HK-2 (cell line): ENCODE results near the gene PRRT1B.
"Not testable (repeated sequence)": the region's sequence is repeated elsewhere in the genome, so short reads cannot be mapped to it uniquely, and the experiment has no call there.

ENCODE experiments used
- DNase-seq: peaks from one replicate; pipeline ENCODE4 v3.0.0-alpha.2; 2018; ENCODE audit not compliant: unreplicated experiment

The PRRT1B gene

DNA sequence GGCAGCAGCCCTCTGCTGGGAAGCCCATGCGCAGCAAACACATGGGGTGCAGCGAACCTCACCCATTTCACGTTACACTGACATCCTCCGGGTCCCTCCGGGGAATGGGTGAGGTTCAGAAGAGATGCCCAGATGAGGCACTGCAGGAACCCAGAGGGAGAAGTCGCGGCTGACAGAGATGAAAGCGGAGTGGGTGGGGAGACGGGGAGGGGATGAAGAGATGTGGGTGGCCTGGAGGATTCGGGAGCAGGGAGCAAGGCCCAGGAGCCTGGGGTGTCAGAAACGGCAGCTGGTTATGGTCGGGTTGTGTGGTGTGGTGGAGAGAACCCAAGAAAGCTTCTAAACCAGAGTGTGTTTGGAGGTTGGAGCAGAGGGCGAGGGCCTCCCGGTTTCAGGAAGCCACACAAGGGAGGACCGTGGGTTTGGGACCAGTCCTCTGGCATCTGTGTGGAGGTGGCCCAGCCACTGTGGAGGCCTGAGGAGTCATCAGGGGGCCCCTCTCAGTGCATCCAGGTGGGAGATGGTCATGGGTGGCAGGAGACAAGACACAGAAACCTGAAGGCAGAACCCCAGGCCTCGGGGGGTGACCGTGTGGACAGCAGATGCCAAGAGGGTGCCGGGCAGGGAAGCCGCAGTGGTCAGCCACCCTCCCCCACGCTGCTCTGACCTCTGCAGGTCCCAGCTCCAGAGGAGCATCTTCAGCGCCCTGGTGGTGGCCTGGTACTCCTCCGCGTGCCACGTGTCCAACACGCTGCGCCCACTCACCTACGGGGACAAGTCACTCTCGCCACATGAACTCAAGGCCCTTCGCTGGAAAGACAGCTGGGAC, 22.9 kb upstream of the PRRT1B start:
- no peak for DNase-seq

DNA sequence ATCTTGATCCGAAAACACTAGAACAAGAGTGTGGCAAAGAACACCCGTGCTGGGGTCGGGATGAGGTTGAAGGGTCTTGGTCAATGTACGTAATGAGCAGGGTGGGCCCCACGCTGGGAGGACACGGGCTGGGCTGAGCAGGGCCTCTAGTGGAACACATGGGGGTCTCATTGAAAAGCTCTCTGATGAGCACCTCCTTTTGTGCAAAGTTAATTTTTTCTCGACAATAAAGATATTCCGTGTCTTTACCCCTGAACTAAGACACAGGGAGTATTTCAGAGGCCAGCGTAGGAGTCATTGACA, 22.3 kb upstream of the PRRT1B start:
- DNase-seq, result no peak

DNA sequence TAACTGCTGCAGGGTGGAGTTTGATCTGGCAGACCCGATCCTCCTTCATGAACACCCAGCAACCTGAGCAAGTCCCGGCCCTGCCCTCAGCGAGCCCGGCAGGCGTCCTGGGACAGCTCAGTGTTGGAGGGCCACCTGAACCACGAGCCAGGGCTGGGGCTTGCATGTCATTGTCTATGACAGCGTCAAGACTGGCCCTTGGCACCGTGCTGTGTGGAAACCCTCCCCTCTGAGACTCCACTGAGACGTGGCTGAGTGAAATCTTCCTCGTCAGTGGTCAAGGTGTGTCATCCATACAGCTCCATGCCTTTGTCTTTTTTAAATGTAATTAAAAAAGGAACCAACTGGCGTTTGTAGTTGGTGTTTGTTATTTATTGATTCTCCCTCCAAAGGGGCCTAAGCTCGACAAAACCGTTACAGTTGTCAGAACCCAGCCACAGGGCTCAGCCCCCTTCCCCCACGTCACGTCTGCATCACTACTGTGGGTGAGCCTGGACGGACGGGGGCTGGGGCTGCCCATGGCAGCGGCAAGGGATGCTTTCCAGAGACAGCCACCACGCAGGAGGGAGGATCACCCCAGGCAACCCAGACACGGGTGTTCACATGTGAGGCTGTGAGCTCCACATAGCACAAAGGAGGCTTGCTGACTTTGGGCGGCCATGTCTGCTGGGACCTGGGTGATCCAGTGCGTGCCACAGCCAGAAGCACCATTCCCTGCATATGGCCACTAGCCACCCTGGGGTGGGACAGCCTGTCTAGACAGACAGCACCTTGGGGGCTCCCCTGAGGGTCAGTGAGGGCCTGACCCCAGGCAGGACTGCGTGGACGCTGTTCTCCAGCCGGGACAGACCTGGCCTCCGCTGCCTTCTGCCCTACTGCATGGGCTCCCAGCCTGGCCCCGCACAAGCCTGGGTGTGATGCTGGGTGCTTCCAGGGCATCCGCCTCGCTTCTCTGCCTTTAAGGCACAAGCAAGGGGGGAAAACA, 21.6 kb upstream of the PRRT1B start:
- no peak for DNase-seq

DNA sequence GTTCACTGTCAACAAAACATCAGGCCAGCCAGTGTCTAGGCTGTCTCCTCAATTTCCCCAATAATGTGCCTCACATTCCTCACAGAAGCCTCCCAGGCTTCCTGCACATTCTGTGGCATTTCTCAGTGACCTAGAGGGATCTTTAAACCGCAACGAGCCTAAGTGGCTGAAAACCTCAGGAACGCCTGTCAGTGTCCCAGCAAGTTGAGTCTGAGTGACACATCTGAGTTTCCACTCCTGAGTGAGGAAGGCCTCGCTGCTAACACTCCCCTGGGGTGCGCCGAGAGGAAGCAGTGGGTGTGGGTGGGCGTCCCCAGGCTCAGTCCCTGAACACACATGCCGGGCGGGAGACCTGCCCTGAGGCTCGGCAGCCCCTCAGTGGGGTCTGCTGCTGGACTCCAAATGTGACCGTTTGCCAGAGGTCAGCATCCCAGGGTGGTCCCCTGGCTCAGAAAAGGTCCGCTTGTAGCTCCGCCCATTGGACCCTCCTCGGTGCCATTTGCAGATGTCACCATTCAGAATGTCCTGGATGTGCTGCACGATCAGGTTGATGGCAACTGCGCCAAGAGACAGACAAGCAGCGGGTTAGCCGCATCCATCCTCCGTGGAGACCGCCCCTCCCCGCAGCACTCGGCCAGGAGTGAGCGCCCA, 20.5 kb upstream of the PRRT1B start:
- no peak for DNase-seq

DNA sequence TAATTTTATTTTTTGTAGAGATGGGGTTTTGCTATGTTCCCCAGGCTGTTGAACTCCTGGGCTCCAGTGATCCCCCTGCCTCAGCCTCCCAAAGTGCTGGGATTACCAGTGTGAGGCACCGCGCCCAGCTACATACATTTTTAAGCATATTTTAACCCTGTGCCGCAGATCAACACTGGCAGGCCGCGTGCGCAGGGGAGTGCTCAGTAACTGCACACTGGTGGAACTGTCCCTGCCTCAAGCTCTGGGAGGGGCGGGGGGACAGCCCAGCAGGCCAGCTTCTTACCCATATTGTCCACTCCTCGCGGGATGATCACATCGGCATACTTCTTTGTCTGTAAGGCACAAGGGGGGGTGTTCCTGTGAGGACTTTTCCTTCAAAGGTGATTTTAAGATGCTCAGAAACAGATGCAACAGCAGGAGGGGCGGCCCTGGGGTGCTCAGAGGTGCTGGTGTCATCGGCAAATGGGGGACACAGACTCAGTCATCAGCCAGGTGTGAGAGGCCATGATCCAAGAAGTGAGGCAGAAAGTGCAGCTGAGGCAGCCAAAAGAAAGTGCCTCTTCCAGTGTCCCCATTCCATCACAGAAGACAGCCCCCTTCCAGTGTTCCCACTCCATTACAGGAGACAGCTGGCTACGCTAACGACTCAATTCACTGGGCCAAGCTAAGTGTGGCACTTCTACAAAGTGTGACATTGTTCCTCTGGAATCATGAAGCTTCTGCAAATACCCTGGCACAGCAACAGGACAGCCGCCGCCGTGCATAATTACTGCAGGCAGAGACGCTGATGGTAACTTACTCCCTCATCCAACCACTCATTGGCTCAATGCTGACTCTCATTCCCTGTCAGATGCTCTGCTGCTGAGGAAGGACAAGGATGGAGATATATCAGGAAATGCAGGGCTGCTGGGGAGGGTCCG, 19.4 kb upstream of the PRRT1B start:
- DNase-seq, result no peak

DNA sequence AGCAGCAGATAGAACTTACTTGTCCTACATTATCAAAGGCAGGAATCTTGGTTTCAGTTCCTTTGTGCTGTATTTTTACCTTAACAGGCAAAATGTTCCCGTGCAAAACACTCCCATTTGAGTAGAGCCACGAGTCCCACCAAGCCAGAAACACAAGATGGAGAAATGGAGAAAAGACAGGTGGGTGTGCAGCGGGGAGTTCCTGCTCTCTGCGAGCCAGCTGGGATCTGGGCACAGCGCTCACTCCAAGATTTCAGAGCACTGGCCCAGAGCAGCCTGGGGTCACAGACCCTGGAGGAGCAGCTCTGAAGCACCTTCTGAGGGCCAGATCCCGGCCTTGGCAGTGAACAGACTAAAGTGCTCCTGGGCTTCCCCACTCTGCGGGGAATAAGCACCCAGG, 17.1 kb upstream of the PRRT1B start:
- DNase-seq, result no peak

DNA sequence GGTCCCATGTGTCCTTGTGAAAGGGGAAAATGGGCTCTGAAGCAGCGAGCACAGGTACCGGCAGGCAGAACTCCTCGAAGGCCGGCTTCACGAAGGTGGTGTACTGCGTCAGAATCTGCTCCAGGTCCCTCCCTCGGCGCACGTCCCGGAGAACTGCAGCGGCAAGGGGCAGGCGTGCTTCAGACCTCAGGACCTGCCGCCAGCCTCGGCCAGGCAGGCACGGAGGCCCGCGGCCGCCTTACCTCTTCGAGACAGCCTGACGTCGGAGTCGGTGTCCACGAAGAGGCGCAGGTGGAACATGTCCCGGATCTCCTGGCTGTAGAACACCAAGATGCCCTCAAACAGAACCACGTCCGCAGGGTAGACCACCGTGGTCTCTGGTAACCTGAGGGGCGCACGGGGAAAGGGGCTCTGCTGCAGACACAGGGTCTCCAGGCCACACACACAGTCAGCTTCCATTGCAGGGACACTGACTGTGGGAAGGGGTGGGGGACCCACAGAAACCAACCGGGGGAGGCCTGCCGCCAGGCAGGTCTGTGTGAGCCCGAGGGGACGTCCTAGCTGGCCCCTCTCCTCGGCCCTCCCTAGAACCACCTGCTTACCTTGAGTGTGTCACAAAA, 16.3 kb upstream of the PRRT1B start:
- DNase-seq, result no peak

DNA sequence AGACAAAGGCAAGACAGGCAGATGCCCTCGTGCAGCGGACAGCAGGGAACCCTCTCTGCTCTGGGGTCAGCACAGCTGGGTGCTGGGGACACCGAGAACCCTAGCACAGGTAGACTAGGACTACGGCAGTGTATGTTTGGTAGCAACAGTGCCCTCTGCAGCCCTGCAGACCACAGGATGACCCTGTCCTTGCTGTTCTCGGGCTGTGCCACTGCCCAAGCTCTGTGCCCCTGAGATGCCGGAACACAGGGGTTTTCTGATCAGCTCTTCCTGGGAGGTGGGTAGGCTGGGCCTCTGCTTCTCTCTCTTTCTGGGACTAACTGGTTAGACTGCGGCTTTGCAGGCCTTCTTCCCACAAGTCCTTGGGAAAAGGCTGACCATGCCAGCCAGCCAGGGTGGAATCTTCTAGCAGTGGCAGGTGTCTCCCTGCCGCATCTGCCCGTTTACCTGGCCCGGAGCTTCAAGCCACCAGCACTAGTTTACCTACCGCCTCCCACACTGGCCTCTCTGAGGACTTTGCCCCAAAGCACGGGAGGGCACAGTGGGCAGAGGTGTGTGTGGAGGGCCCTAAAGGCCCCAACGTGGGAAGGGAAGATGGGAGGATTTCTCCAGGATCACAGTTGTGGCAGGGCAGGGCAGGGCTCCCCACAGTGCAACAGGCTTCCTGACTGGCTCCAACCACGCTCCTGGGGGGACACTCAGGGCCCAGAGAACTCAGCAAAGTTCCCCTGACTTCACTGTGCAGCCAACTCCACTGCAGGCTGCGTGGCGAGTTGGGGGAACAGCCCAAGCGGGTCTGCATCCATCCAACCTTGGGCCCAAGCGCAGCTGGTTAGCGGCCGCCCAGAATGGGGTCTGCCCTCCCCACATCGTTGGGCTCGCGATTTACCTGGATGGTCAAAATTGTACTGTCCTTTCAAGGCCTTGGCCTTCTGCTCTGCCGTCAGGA, 15.5 kb upstream of the PRRT1B start:
- no peak for DNase-seq

DNA sequence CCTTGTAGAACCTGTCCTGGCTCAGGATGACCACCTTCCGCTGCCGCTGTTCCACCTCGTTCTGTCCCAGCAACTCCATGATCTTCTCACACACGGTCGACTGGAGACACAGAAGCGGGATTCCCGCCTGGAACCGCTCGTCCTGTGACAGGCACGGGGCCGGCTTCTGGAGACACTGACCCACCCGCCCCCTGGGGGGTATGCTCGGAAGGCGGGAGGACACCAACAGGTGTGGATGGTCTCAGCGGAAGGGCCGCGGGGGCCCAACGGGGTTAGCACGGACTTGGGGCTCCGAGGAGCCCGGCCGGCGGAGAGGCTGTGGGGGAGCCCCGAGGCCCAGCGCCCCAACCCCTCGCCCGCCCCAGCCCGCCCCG, 14.8 kb upstream of the PRRT1B start:
- peak; percentile 63 for DNase-seq

DNA sequence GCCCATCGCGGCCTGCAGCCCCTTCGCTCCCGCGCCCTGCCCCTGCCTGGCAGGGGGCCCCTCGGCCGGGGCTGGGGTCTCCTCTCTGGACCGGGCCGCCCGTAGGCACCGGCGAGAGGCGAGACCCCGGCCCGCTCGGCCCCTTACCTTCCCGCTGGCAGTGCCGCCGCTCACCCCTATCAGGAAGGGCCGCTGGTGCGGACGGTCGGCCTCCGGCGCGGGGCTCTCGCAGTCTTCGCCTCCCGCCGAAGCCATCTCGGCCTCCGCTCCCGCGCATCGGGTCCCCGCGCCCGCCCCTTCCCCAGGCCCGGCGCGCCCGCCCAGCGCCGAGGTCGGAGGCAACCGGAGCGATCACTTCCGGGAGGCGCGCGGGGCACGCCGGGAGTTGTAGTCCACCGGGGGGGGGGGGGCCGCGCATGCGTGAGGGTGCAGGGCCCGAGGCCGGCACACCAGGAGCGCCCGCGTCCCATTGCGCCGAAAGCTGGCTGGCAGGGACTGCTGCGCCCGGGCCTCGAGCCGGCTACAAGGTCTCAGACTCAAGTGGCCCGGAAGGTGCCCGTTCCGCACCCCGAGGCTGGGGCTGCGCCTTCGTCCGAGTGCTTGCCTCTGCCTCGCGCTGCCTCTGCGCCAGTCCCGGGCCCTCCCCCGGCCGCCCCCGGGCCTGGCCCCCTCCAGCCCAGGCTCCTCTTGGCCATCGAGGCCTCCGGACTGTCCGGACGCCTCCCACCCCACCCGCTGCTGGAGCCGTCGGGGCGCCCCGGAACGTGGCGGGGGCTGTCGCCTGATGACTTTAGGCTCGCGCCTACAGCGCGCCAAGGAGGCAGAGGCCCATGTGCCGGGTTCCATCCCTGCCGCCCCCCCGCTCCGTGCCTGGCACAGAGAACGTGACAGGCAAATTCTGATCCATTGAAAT, 14.1 kb upstream of the PRRT1B start, which contains the start of gene UCK1:
UCK1 (minus strand) TSS at position 344 of the 913 bp plus-strand sequence; CDS start at position 255, 89 bp downstream.
- peak; percentile 82 for DNase-seq

DNA sequence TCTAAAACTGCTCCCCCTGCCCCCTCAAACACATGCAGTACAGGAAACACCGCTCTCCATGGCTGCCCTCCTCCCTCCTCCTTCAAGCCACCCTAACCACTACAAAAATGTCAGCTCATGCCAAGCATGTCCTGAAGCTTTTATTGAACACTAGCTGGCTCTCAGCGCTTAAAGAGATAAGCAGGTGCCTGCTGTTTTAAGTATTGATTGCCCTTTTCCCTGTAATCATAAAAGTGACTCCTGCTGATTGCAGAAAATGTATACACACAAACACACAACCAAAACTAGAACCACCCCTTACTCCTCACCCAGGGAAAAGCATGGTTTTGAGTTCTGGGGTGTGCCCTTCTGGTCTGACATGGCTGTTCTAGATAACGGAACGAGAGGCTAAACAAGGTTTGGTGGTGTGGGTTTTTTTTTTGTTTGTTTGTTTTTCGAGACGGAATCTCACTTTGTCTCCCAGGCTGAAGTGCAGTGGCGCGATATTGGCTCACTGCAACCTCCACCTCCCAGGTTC, 10.5 kb upstream of the PRRT1B start:
- no peak for DNase-seq

DNA sequence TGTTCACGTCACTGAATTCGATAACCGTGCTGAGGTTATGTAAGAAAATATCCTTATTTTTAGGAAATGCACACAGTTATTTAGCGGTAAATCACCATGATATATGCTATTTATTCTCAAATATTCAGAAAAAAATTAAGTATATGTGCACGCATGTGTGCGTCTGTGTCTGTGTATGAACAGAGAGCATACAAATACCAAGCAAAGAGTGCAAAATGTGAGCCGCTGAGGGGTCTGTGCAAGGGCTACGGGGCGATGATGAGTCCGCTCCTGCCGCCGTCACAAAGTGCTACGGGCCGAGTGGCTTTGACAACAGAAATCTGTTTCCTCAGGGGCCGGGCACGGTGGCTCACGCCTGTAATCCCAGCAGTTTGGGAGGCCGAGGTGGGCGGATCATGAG, 7.4 kb upstream of the PRRT1B start:
- DNase-seq, result no peak

DNA sequence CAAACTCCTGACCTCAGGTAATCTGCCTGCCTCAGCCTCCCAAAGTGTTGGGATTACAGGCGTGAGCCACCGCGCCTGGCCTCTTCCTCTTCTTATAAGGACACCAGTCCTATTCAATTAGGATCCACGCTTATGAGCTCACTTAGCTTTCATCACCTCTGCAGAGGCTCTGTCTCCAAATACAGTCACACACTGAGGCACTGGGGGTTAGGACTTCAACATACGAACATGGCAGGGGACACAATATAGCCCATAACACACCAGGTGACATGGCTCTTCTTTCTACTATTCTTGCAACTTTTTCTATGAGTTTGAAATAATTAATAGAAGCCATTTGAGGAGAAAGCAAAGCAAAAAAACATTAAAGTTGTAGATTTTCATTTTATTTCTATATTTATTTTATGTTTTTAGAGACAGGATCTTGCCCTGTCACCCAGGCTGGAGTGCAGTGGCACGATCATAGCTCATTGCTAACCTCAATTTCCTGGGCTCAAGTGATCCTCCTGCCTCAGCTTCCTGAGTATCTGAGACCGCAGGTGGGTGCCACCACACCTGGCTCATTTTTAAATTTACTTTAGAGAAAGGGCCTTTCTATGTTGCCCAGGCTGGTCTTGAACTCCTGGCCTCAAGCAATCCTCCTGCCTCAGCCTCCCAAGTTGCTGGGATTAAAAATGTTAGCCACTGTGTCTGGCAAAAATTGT, 6.0 kb upstream of the PRRT1B start:
- no peak for DNase-seq

DNA sequence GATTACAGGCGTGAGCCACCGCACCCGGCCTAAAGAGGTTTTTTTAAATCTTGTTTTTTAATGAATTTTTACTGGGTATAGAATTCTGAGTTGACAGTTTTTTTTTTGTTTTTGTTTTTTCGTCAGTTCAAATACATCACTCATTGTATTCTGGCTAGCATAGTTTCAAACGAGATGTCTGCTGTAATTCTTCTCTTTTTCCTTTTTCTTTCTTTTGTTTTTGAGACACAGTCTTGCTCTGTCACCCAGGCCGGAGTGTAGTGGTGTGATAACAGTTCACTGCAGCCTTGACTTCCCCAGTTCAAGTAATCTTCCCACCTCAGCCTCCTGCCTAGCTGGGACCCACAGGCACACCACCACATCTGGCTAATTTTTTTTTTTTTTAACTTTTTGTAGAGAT, 2.2 kb upstream of the PRRT1B start:
- DNase-seq, result no peak

DNA sequence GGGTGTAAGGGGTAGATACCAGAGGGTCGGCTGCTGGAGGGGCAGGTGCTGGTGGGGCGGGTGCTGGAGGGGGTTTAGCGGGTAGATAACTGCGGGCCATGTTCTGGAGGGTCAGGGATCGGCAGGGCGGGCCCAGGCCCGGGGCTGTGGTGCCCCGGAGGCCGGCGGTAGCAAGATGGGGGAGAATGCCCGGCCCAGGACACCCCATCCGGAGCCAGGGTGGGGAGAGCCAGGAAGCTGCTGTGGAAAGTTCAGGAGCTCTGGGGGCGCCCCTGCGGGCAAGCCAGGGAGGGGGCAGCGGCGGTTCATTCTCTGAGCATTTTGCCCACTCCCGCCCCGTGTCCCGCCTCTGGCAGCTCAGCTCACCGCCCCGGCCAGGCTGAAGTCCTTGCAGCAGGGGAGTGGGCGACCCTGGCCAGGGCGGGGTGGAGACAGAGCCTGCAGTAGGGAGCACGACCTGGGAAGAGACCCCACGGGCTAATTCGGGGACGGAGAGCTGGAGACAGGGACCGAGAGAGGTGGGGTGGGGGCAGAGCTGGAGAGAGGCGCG, 538 bp downstream of the PRRT1B start:
- DNase-seq, result no peak

DNA sequence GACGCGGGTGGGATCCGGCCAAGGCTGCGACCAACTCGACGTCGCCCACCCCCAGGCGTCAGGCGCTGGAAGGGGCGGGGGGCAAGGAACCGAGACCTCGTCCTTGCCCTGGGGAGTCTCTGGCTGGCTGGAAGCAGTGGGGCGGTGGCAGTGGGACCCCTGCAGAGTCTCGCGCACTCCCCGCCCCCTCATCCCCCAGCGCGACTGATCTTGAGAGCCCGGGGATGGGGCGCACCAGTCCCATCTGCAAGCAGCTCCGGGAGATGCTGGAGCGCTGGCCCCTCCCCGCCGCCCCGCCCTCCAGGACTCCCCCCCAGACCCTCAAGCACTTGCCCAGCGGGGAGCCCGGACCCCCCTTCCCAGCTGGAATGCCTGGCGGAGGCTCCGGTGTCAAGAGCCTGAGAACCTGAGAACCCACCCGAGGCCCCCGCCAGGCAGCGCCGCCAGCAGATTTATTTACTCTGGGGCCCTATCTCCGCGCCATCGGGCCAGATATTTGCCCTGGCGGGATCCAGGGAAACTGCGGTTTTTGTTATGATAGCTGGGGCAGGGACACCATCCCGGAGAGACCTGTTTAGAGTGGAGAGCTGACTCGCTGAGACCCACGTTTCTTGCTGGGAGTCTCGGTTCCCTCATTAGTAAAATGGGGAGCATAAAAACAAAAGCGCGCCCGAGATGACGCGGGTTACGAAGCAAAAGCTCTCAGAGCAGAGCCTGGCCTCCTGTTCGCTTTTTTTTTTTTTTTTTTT, 1.2 kb downstream of the PRRT1B start:
- DNase-seq, result no peak

DNA sequence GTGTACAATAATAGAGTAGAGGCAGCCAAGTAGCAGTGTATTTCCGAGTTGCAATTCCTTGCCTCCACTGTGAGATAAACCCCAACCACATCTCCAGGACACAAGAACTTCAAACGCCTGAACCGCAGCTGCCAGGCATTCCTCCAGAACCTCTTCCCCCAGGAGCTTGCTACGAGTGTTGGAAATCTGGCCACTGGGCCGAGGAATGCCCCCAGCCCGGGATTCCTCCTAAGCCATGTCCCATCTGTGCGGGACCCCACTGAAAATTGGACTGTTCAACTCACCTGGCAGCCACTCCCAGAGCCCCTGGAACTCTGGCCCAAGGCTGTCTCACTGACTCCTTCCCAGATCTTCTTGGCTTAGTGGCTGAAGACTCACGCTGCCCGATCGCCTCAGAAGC, 3.9 kb downstream of the PRRT1B start:
- not testable (repeated sequence) for DNase-seq
